HEK293 (cell line): ENCODE data around the gene PIGR.

Source experiments
- CTCF ChIA-PET: fragments of 350-600 bp; formaldehyde crosslinking; extraction: SDS; loops from one replicate; lab custom pipeline; 2021; ENCODE audit warnings: antibody characterized with exemption; lab: Yijun Ruan, JAX
- POLR2A ChIA-PET: fragments of 300-600 bp; formaldehyde crosslinking; extraction: SDS; loops from one replicate; lab custom pipeline; 2020; ENCODE audit warnings: antibody characterized with exemption, inconsistent platforms; lab: Yijun Ruan, JAX
- H3K27ac ChIP-seq: fragments of 200-500 bp; sonication (Bioruptor generic); 2 replicates; pipeline ENCODE4 v1.5.1; 2014; ENCODE audit warnings: low read depth, low read length, control low read depth, inconsistent platforms; ENCODE audit errors: extremely low read depth
- H3K36me3 ChIP-seq, 2 experiments: fragments of 200-500 bp in 1 of 2; sonication (Bioruptor generic) in 1 of 2; 1 replicate in 1 of 2; 2 replicates in 1 of 2; pipeline ENCODE4 v1.5.1; 2014 to 2017; ENCODE audit warnings: inconsistent platforms in 2 of 2, low read length in 2 of 2; ENCODE audit not compliant: control insufficient read depth in 2 of 2, insufficient read depth in 1 of 2
- H3K4me1 ChIP-seq: fragments of 200-500 bp; sonication (Bioruptor generic); 2 replicates; pipeline ENCODE4 v1.5.1; 2014; ENCODE audit warnings: mild to moderate bottlenecking, low read length, inconsistent platforms; ENCODE audit not compliant: control insufficient read depth, insufficient read depth
- H3K4me3 ChIP-seq: 2 replicates; pipeline ENCODE4 v1.5.1; 2011; ENCODE audit warnings: low read depth, mild to moderate bottlenecking, control low read depth, low read length, moderate library complexity
- H3K9me3 ChIP-seq: fragments of 200-500 bp; sonication (Bioruptor generic); 2 replicates; pipeline ENCODE4 v1.5.1; 2014; ENCODE audit warnings: low read depth, low read length, inconsistent platforms; ENCODE audit not compliant: control insufficient read depth, insufficient read depth
- BCL11B ChIP-seq: fragments of 450-650 bp; formaldehyde crosslinking; IDR thresholded peaks from 2 replicates; pipeline ENCODE4 v1.5.1; 2016; ENCODE audit warnings: low read depth, missing biosample characterization, missing genetic modification characterization
- HOXA7 ChIP-seq: sonication (generic); formaldehyde crosslinking; IDR thresholded peaks from 2 replicates; pipeline ENCODE4 v1.8.1; 2022; ENCODE audit warnings: missing genetic modification reagents, borderline replicate concordance
- KLF16 ChIP-seq: fragments of 450-650 bp; formaldehyde crosslinking; IDR thresholded peaks from 2 replicates; pipeline ENCODE4 v1.5.1; 2017; ENCODE audit warnings: missing biosample characterization, missing genetic modification characterization
- MZF1 ChIP-seq: fragments of 450-650 bp; formaldehyde crosslinking; IDR thresholded peaks from 2 replicates; pipeline ENCODE4 v1.5.1; 2017; ENCODE audit warnings: missing biosample characterization, missing genetic modification characterization, borderline replicate concordance
- RBAK ChIP-seq: fragments of 450-650 bp; formaldehyde crosslinking; IDR thresholded peaks from 2 replicates; pipeline ENCODE4 v1.5.1; 2016; ENCODE audit warnings: missing biosample characterization, missing genetic modification characterization
- ZBTB8A ChIP-seq: fragments of 450-650 bp; formaldehyde crosslinking; IDR thresholded peaks from 2 replicates; pipeline ENCODE4 v1.5.1; 2016; ENCODE audit warnings: missing biosample characterization, missing genetic modification characterization
- ZNF138 ChIP-seq: fragments of 450-650 bp; formaldehyde crosslinking; IDR thresholded peaks from 2 replicates; pipeline ENCODE4 v1.5.1; 2016; ENCODE audit warnings: missing biosample characterization, missing genetic modification characterization, borderline replicate concordance
- ZNF16 ChIP-seq: fragments of 450-650 bp; formaldehyde crosslinking; IDR thresholded peaks from 2 replicates; pipeline ENCODE4 v1.5.1; 2016; ENCODE audit warnings: low read depth, missing biosample characterization, missing genetic modification characterization
- ZNF169 ChIP-seq: fragments of 450-650 bp; formaldehyde crosslinking; IDR thresholded peaks from 2 replicates; pipeline ENCODE4 v1.5.1; 2016; ENCODE audit warnings: missing biosample characterization, missing genetic modification characterization
- ZNF184 ChIP-seq: fragments of 450-650 bp; IDR thresholded peaks from 2 replicates; pipeline ENCODE4 v1.5.1; 2018; ENCODE audit warnings: missing biosample characterization, mild to moderate bottlenecking, missing genetic modification characterization
- ZNF2 ChIP-seq: fragments of 450-650 bp; formaldehyde crosslinking; IDR thresholded peaks from 2 replicates; pipeline ENCODE4 v1.5.1; 2016; ENCODE audit warnings: missing biosample characterization, missing genetic modification characterization
- ZNF221 ChIP-seq: fragments of 450-650 bp; formaldehyde crosslinking; IDR thresholded peaks from 2 replicates; pipeline ENCODE4 v1.5.1; 2017; ENCODE audit warnings: missing biosample characterization, missing genetic modification characterization, borderline replicate concordance
- ZNF48 ChIP-seq: fragments of 450-650 bp; formaldehyde crosslinking; IDR thresholded peaks from 2 replicates; pipeline ENCODE4 v1.5.1; 2016; ENCODE audit warnings: missing biosample characterization, missing genetic modification characterization
- ZNF544 ChIP-seq: fragments of 450-650 bp; formaldehyde crosslinking; IDR thresholded peaks from 2 replicates; pipeline ENCODE4 v1.5.0; 2017; ENCODE audit warnings: missing biosample characterization, missing genetic modification characterization
- ZNF560 ChIP-seq: fragments of 450-650 bp; formaldehyde crosslinking; IDR thresholded peaks from 2 replicates; pipeline ENCODE4 v1.5.1; 2017; ENCODE audit warnings: missing biosample characterization, missing genetic modification characterization, borderline replicate concordance
- ZNF610 ChIP-seq: fragments of 450-650 bp; formaldehyde crosslinking; IDR thresholded peaks from 2 replicates; pipeline ENCODE4 v1.5.1; 2016; ENCODE audit warnings: missing biosample characterization, missing genetic modification characterization, borderline replicate concordance
- ZNF670 ChIP-seq: fragments of 450-650 bp; formaldehyde crosslinking; IDR thresholded peaks from 2 replicates; pipeline ENCODE4 v1.5.1; 2016; ENCODE audit warnings: missing biosample characterization, missing genetic modification characterization, low read depth
- TF ChIP-seq, protein P1 (sequence below): fragments of 450-650 bp; formaldehyde crosslinking; IDR thresholded peaks from 2 replicates; pipeline ENCODE4 v1.5.1; 2016; ENCODE audit warnings: missing biosample characterization, missing genetic modification characterization
- TF ChIP-seq, protein P2 (sequence below): fragments of 450-650 bp; formaldehyde crosslinking; IDR thresholded peaks from 2 replicates; pipeline ENCODE4 v1.5.0; 2017; ENCODE audit warnings: missing biosample characterization, missing genetic modification characterization, borderline replicate concordance
- TF ChIP-seq, protein P3 (sequence below): fragments of 450-650 bp; formaldehyde crosslinking; IDR thresholded peaks from 2 replicates; pipeline ENCODE4 v1.5.1; 2016; ENCODE audit warnings: missing biosample characterization, missing genetic modification characterization, borderline replicate concordance
- TF ChIP-seq, protein P4 (sequence below): fragments of 450-650 bp; formaldehyde crosslinking; IDR thresholded peaks from 2 replicates; pipeline ENCODE4 v1.5.1; 2016; ENCODE audit warnings: missing biosample characterization, missing genetic modification characterization

PIGR gene

DNA sequence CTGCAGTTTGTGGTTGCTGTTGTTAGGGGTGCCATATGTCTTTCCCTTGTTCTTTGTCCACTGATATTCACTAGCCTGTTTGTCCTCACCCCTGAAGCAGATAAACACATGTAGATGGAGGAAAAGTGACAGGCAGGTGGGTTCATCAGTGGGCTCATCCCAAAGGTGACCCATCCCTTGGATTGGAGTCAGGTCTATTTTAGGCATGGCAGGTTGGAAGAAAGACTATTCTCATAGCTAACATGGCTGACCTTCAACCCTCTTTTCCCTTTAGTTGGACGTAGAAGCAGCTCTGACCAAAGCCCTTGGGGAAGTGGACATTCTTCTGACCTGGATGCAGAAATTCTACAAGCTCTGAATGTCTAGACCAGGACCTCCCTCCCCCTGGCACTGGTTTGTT, 43.6 kb downstream of the PIGR start (continued):
- TF ChIP-seq, protein P1, sequence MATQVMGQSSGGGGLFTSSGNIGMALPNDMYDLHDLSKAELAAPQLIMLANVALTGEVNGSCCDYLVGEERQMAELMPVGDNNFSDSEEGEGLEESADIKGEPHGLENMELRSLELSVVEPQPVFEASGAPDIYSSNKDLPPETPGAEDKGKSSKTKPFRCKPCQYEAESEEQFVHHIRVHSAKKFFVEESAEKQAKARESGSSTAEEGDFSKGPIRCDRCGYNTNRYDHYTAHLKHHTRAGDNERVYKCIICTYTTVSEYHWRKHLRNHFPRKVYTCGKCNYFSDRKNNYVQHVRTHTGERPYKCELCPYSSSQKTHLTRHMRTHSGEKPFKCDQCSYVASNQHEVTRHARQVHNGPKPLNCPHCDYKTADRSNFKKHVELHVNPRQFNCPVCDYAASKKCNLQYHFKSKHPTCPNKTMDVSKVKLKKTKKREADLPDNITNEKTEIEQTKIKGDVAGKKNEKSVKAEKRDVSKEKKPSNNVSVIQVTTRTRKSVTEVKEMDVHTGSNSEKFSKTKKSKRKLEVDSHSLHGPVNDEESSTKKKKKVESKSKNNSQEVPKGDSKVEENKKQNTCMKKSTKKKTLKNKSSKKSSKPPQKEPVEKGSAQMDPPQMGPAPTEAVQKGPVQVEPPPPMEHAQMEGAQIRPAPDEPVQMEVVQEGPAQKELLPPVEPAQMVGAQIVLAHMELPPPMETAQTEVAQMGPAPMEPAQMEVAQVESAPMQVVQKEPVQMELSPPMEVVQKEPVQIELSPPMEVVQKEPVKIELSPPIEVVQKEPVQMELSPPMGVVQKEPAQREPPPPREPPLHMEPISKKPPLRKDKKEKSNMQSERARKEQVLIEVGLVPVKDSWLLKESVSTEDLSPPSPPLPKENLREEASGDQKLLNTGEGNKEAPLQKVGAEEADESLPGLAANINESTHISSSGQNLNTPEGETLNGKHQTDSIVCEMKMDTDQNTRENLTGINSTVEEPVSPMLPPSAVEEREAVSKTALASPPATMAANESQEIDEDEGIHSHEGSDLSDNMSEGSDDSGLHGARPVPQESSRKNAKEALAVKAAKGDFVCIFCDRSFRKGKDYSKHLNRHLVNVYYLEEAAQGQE (tag by site-specific recombination): no peak
- TF ChIP-seq ZNF670: no peak

DNA sequence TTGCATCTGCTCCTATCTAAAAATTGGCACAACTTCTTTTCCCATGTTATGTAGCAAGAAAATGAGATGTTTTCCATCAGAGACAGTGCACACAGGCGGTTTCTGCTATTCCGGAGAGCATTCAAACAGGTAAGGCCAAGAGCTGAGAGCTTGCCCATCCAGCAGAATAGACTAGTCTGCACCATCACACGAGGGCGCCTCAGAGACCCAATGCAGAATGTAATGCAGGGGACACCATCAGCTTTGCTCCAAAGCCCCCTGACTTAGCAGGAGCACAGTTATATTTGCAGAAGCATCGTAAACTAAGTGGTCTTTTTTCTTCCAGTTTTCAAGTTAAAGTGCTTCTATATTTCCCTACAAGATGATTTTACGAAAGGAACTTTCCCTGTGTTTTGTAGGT, 44.3 kb downstream of the PIGR start:
- ChIA-PET CTCF (interaction anchor here (1.5 to 3.4 kb wide), 4 partner anchors 10 to 167 kb away, joined by 3 to 12 read pairs (median 7); partner anchors contain the start of gene IL20), POLR2A (no interaction called here)
- no peaks in the 10 kb centered on the region for H3K4me1 ChIP-seq
- H3K36me3 ChIP-seq: no peaks in the 10 kb centered on the region
- H3K4me3 ChIP-seq: no peak overlapping the region
- no peak for TF ChIP-seq ZNF138 (tag by site-specific recombination)
- no peak for TF ChIP-seq BCL11B (tag by site-specific recombination)
- TF ChIP-seq ZNF221 (tag by site-specific recombination): no peak
- TF ChIP-seq, protein P2, sequence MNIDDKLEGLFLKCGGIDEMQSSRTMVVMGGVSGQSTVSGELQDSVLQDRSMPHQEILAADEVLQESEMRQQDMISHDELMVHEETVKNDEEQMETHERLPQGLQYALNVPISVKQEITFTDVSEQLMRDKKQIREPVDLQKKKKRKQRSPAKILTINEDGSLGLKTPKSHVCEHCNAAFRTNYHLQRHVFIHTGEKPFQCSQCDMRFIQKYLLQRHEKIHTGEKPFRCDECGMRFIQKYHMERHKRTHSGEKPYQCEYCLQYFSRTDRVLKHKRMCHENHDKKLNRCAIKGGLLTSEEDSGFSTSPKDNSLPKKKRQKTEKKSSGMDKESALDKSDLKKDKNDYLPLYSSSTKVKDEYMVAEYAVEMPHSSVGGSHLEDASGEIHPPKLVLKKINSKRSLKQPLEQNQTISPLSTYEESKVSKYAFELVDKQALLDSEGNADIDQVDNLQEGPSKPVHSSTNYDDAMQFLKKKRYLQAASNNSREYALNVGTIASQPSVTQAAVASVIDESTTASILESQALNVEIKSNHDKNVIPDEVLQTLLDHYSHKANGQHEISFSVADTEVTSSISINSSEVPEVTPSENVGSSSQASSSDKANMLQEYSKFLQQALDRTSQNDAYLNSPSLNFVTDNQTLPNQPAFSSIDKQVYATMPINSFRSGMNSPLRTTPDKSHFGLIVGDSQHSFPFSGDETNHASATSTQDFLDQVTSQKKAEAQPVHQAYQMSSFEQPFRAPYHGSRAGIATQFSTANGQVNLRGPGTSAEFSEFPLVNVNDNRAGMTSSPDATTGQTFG (tag by site-specific recombination): no peak
- TF ChIP-seq ZNF184 (tag by site-specific recombination): no peak
- TF ChIP-seq, protein P3, sequence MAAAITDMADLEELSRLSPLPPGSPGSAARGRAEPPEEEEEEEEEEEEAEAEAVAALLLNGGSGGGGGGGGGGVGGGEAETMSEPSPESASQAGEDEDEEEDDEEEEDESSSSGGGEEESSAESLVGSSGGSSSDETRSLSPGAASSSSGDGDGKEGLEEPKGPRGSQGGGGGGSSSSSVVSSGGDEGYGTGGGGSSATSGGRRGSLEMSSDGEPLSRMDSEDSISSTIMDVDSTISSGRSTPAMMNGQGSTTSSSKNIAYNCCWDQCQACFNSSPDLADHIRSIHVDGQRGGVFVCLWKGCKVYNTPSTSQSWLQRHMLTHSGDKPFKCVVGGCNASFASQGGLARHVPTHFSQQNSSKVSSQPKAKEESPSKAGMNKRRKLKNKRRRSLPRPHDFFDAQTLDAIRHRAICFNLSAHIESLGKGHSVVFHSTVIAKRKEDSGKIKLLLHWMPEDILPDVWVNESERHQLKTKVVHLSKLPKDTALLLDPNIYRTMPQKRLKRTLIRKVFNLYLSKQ (tag by site-specific recombination): no peak
- TF ChIP-seq ZNF560: no peak
- no peak for TF ChIP-seq ZNF48 (tag by site-specific recombination)
- no peak for TF ChIP-seq ZNF2
- TF ChIP-seq ZNF16 (tag by site-specific recombination): no peak
- TF ChIP-seq HOXA7 (CRISPR knock-in tag): no peak
- TF ChIP-seq ZNF169 (tag by site-specific recombination): no peak
- TF ChIP-seq RBAK (tag by site-specific recombination): no peak
- no peak for TF ChIP-seq ZNF544 (tag by site-specific recombination)
- no peak for TF ChIP-seq ZNF610 (tag by site-specific recombination)
- TF ChIP-seq, protein P4, sequence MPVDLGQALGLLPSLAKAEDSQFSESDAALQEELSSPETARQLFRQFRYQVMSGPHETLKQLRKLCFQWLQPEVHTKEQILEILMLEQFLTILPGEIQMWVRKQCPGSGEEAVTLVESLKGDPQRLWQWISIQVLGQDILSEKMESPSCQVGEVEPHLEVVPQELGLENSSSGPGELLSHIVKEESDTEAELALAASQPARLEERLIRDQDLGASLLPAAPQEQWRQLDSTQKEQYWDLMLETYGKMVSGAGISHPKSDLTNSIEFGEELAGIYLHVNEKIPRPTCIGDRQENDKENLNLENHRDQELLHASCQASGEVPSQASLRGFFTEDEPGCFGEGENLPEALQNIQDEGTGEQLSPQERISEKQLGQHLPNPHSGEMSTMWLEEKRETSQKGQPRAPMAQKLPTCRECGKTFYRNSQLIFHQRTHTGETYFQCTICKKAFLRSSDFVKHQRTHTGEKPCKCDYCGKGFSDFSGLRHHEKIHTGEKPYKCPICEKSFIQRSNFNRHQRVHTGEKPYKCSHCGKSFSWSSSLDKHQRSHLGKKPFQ (tag by site-specific recombination): no peak
- TF ChIP-seq KLF16 (tag by site-specific recombination): no peak
- TF ChIP-seq MZF1 (tag by site-specific recombination): no peak
- TF ChIP-seq ZBTB8A (tag by site-specific recombination): no peak
- no peaks in the 10 kb centered on the region for H3K9me3 ChIP-seq
- H3K27ac ChIP-seq: no peak overlapping the region
